Endothelial cell of umbilical vein (primary cell): ENCODE measurements around the gene FGF23. TPM values are rescaled to one million over a fixed set of nuclear protein-coding genes. Genes with fewer than 3 reads are reported as not detected.

Source experiments
- BruUV-seq: library from RNA; stranded (reverse); fragments of 400-500 nt; replicated peaks from 2 replicates; lab custom pipeline; 2021; lab: Mats Ljungman, UMichigan
- CTCF ChIA-PET: fragments of 300-600, 350-600 bp; sonication (Branson Sonifier 250); formaldehyde crosslinking; loops from one replicate; lab custom pipeline; 2021; ENCODE audit warnings: antibody characterized with exemption, inconsistent platforms; lab: Charles Lee
- POLR2A ChIA-PET: fragments of 300-600, 350-600 bp; sonication (Branson Sonifier 250); formaldehyde crosslinking; loops from one replicate; lab custom pipeline; 2021; ENCODE audit warnings: antibody characterized with exemption, inconsistent platforms; lab: Charles Lee
- DNase-seq: peaks from one replicate; pipeline ENCODE4 v3.0.0-alpha.2; 2011; ENCODE audit warnings: low read depth, low spot score
- FAIRE-seq: peaks from 2 replicates; lab custom pipeline; 2011; peaks lifted over from hg19 to GRCh38; lab: Jason Lieb, UNC
- H2AFZ ChIP-seq: 2 replicates; pipeline ENCODE4 v1.6.0; 2012; ENCODE audit warnings: low read depth, low read length, control low read depth, inconsistent platforms
- H3K27ac ChIP-seq: 2 replicates; pipeline ENCODE4 v1.5.1; 2011; ENCODE audit warnings: low read depth, mild to moderate bottlenecking, control low read depth, low read length, moderate library complexity; ENCODE audit not compliant: insufficient read depth
- H3K27me3 ChIP-seq, 2 experiments: 2 replicates each; pipeline versions ENCODE4 v1.6.0 to v1.6.1; 2011; ENCODE audit warnings: low read length in 2 of 2, mixed read lengths in 1 of 2; ENCODE audit not compliant: control insufficient read depth in 2 of 2, insufficient read depth in 2 of 2
- H3K36me3 ChIP-seq, 2 experiments: 2 replicates in 1 of 2; 3 replicates in 1 of 2; pipeline ENCODE4 v1.5.1; 2011; ENCODE audit warnings: low read length in 2 of 2, mild to moderate bottlenecking in 1 of 2, moderate library complexity in 1 of 2; ENCODE audit not compliant: control insufficient read depth in 2 of 2, insufficient read depth in 2 of 2; ENCODE audit errors: extremely low read depth in 1 of 2
- H3K4me1 ChIP-seq: 3 replicates; pipeline ENCODE4 v1.5.1; 2011; ENCODE audit warnings: mild to moderate bottlenecking, low read length; ENCODE audit not compliant: control insufficient read depth, insufficient read depth; ENCODE audit errors: extremely low read depth
- H3K4me2 ChIP-seq: 2 replicates; pipeline ENCODE4 v1.6.1; 2011; ENCODE audit warnings: low read length, control low read depth, mixed read lengths; ENCODE audit not compliant: insufficient read depth
- H3K4me3 ChIP-seq, 3 experiments: fragments of 200-600 bp in 1 of 3; sonication (generic), shearing (Covaris generic) in 1 of 3; replicated peaks in 1 of 3; 2 replicates each; pipeline ENCODE4 v1.5.1; 2011 to 2016; ENCODE audit warnings: control low read depth in 3 of 3, low read length in 3 of 3, mild to moderate bottlenecking in 2 of 3, inconsistent platforms in 1 of 3, low read depth in 1 of 3, moderate library complexity in 1 of 3; ENCODE audit not compliant: insufficient read depth in 1 of 3
- H3K79me2 ChIP-seq: 2 replicates; pipeline ENCODE4 v1.6.0; 2012; ENCODE audit warnings: low read length, inconsistent platforms; ENCODE audit not compliant: control insufficient read depth, insufficient read depth
- H3K9ac ChIP-seq: replicated peaks from 2 replicates; pipeline ENCODE3; 2011; ENCODE audit warnings: low read length, control low read depth; ENCODE audit not compliant: insufficient read depth; ENCODE audit errors: extremely low read depth
- H3K9me1 ChIP-seq: replicated peaks from 3 replicates; pipeline ENCODE4 v1.6.0; 2011; ENCODE audit warnings: mild to moderate bottlenecking, low read length; ENCODE audit not compliant: control insufficient read depth, insufficient read depth; ENCODE audit errors: extremely low read depth
- H3K9me3 ChIP-seq: replicated peaks from 2 replicates; pipeline ENCODE4 v1.5.1; 2012; ENCODE audit warnings: low read length, inconsistent platforms; ENCODE audit not compliant: control insufficient read depth, insufficient read depth
- H4K20me1 ChIP-seq: replicated peaks from 2 replicates; pipeline ENCODE3; 2011; ENCODE audit warnings: mild to moderate bottlenecking, low read length; ENCODE audit not compliant: control insufficient read depth, insufficient read depth; ENCODE audit errors: extremely low read depth
- EZH2 ChIP-seq: IDR thresholded peaks from 2 replicates; pipeline ENCODE4 v1.6.1; 2012; ENCODE audit warnings: borderline replicate concordance, low read depth, mild to moderate bottlenecking, moderate library complexity, low read length, inconsistent platforms; ENCODE audit not compliant: severe bottlenecking
- FOS ChIP-seq: IDR thresholded peaks from 2 replicates; pipeline ENCODE4 v1.6.1; 2011; ENCODE audit warnings: mild to moderate bottlenecking, low read length, moderate library complexity, borderline replicate concordance; ENCODE audit not compliant: insufficient read depth
- GATA2 ChIP-seq: IDR thresholded peaks from 2 replicates; pipeline ENCODE4 v1.7.0; 2011; ENCODE audit warnings: low read depth, mild to moderate bottlenecking, moderate library complexity, mixed read lengths, low read length; ENCODE audit not compliant: insufficient read length, insufficient read depth
- JUN ChIP-seq: IDR thresholded peaks from 2 replicates; pipeline ENCODE4 v1.6.1; 2011; ENCODE audit warnings: borderline replicate concordance, low read depth; ENCODE audit not compliant: insufficient read length, insufficient read depth
- MYC ChIP-seq: IDR thresholded peaks from one replicate; pipeline ENCODE4 v1.6.1; 2011; ENCODE audit warnings: mild to moderate bottlenecking, low read depth, low read length
- POLR2A ChIP-seq: IDR thresholded peaks from 2 replicates; pipeline ENCODE4 v1.6.1; 2012; ENCODE audit warnings: low read depth, mild to moderate bottlenecking, control low read depth, low read length
- POLR2AphosphoS5 ChIP-seq: IDR thresholded peaks from 2 replicates; pipeline ENCODE4 v1.6.1; 2012; ENCODE audit warnings: low read depth, mild to moderate bottlenecking, control low read depth, low read length, moderate library complexity; ENCODE audit not compliant: insufficient read depth
- dilution Hi-C: fragments of 300-500 bp; cut with MboI; formaldehyde crosslinking; loops from one replicate; pipeline ENCODE4 v1.15.0; 2019; ENCODE audit warnings: low sequenced_read_pairs; ENCODE audit not compliant: extremely low pct_ligation_motif_present
- intact Hi-C: fragments of 100-400 bp; cut with micrococcal nuclease; formaldehyde crosslinking; loops from one replicate; pipeline ENCODE4 v1.10.0; 2022
- polyA plus RNA-seq, 4 experiments: library from polyadenylated mRNA; depleted of rRNA in 3 of 4; stranded (reverse) in 3 of 4; unstranded in 1 of 4; fragments of >200 nt; gene quantifications; 2 replicates each; pipeline versions ENCODE4 v1.2.1 to v1.2.3, GENCODE V29; 2011 to 2012; ENCODE audit warnings: missing spikeins in 1 of 4
- total RNA-seq: library from RNA; stranded (reverse); gene quantifications from 2 replicates; pipeline ENCODE4 v1.2.3, GENCODE V29; 2021
- TF ChIP-seq, protein P1 (sequence below), 2 donors: IDR thresholded peaks; 1 replicate in 1 of 2; 2 replicates in 1 of 2; pipeline ENCODE4 v1.5.1; 2011; ENCODE audit warnings: low read length in 2 of 2, mild to moderate bottlenecking in 2 of 2, moderate library complexity in 2 of 2, control low read depth in 1 of 2, inconsistent platforms in 1 of 2, low read depth in 1 of 2; ENCODE audit not compliant: insufficient read depth in 1 of 2; ENCODE audit errors: extremely low read depth in 1 of 2
- TF ChIP-seq, protein P2 (sequence below): IDR thresholded peaks from 2 replicates; pipeline ENCODE4 v1.6.1; 2011; ENCODE audit not compliant: insufficient read depth, insufficient read length

Gene FGF23
- total and polyA plus RNA-seq, 2 donors (not counting 3 experiments of a cell fraction or from before 2014, with no cell fraction given) = not detected

DNA sequence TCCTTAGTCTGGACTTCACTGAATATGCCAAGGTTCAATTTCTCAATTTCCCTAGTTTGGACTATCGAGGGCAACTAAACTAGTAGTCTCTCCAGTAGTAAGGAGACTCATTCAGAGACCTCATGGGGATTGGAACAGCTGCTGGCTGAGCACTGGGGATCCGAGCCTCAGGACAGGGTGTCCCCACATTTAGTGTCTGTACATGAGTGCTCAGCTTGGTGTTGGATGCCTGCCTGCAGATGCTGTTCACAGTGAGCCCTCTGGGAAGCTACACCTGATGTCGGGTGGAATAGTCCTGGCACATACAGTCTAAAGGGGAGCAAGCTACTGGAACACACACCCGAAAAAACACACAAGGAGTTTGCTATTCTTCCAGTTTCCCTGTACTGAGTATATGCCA lies 820 bp upstream of the FGF23 start:
- DNase-seq = no peak
- H3K36me3 ChIP-seq = no peaks in the 10 kb centered on the region
- no peak for TF ChIP-seq EZH2
- no peak for TF ChIP-seq FOS
- TF ChIP-seq, protein P1, sequence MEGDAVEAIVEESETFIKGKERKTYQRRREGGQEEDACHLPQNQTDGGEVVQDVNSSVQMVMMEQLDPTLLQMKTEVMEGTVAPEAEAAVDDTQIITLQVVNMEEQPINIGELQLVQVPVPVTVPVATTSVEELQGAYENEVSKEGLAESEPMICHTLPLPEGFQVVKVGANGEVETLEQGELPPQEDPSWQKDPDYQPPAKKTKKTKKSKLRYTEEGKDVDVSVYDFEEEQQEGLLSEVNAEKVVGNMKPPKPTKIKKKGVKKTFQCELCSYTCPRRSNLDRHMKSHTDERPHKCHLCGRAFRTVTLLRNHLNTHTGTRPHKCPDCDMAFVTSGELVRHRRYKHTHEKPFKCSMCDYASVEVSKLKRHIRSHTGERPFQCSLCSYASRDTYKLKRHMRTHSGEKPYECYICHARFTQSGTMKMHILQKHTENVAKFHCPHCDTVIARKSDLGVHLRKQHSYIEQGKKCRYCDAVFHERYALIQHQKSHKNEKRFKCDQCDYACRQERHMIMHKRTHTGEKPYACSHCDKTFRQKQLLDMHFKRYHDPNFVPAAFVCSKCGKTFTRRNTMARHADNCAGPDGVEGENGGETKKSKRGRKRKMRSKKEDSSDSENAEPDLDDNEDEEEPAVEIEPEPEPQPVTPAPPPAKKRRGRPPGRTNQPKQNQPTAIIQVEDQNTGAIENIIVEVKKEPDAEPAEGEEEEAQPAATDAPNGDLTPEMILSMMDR (IDR thresholded peaks at IDR 0.05; ENCODE audit: extremely low read depth in 1 of 2, insufficient read depth in 1 of 2, low read depth in 1 of 2, low read length in 2 of 2) = no peak
- no peak for TF ChIP-seq GATA2
- no peak for TF ChIP-seq POLR2A
- no peak for TF ChIP-seq POLR2AphosphoS5
- TF ChIP-seq, protein P2, sequence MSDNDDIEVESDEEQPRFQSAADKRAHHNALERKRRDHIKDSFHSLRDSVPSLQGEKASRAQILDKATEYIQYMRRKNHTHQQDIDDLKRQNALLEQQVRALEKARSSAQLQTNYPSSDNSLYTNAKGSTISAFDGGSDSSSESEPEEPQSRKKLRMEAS = no peak
- no peak for TF ChIP-seq JUN
- TF ChIP-seq MYC = no peak
- no peaks in the 10 kb centered on the region for H3K9me1 ChIP-seq
- POLR2A ChIA-PET = no interaction called here
- intact Hi-C loops = no loop called here
- H3K27me3 ChIP-seq = peaks cover 1 to 5% of the 10 kb centered on the region in 2 experiments
- no TSS peak for BruUV-seq
- no peak overlapping the region for H3K4me3 ChIP-seq
- no peaks in the 10 kb centered on the region for H3K79me2 ChIP-seq
- H3K9ac ChIP-seq = no peak overlapping the region
- no peak overlapping the region for H3K4me2 ChIP-seq
- CTCF ChIA-PET = no interaction called here
- dilution Hi-C loops = no loop called here
- H3K4me1 ChIP-seq = no peaks in the 10 kb centered on the region
- no peak overlapping the region for H2AFZ ChIP-seq
- H3K9me3 ChIP-seq = no peaks in the 10 kb centered on the region
- H4K20me1 ChIP-seq = no peaks in the 10 kb centered on the region
- no peak overlapping the region for H3K27ac ChIP-seq
- FAIRE-seq = no peak
